GM12878 (cell line): ENCODE results near the gene COA1. TPM values are rescaled to one million over a fixed set of nuclear protein-coding genes. Genes with fewer than 3 reads are reported as not detected.
A peak's percentile ranks its signal among the peaks of the same experiment; 100 is the strongest.

Experiments
- ATF3 ChIP-seq: IDR thresholded peaks from 2 replicates; pipeline ENCODE4 v1.6.1; 2011; ENCODE audit warnings: low read depth, mild to moderate bottlenecking, low read length, moderate library complexity, borderline replicate concordance; ENCODE audit errors: extremely low read depth
- GABPA ChIP-seq: IDR thresholded peaks from 2 replicates; pipeline ENCODE4 v1.6.1; 2014; ENCODE audit warnings: antibody characterized with exemption, low read depth, mild to moderate bottlenecking, inconsistent platforms
- NBN ChIP-seq: fragments of 450-650 bp; IDR thresholded peaks from 2 replicates; pipeline ENCODE4 v1.6.1; 2016
- POLR2A ChIP-seq: IDR thresholded peaks from 2 replicates; pipeline ENCODE4 v1.6.1; 2011; ENCODE audit warnings: low read depth, mild to moderate bottlenecking, low read length
- SUZ12 ChIP-seq: fragments of 200-600 bp; sonication (generic); IDR thresholded peaks from one replicate; pipeline ENCODE4 v1.6.1; 2018; ENCODE audit warnings: antibody characterized with exemption, mild to moderate bottlenecking; ENCODE audit not compliant: unreplicated experiment
- TCF7 ChIP-seq: IDR thresholded peaks from 2 replicates; pipeline ENCODE4 v1.6.1; 2014; ENCODE audit warnings: antibody characterized with exemption, borderline replicate concordance
- ZBTB40 ChIP-seq: fragments of 450-650 bp; IDR thresholded peaks from 2 replicates; pipeline ENCODE4 v1.6.1; 2016; ENCODE audit warnings: mild to moderate bottlenecking, moderate library complexity, borderline replicate concordance
- polyA plus RNA-seq, 11 experiments: library from polyadenylated mRNA; depleted of rRNA in 4 of 11; unstranded in 6 of 11; stranded (reverse) in 5 of 11; fragments of >200 nt; fragmentation: Nextera tagmentation in 4 of 11; fragmentation: Illumina TruSeq in 1 of 11; extraction: Ambion mirVana in 4 of 11; extraction: Trizol in 1 of 11; gene quantifications; 1 replicate in 1 of 11; 2 replicates in 10 of 11; pipeline versions ENCODE4 v1.2.1 to v1.2.3, GENCODE V29; 2011 to 2016; ENCODE audit warnings: inconsistent platforms in 2 of 11, missing spikeins in 2 of 11, low read depth in 1 of 11
- total RNA-seq, 4 experiments: library from RNA; depleted of rRNA in 3 of 4; stranded (reverse); fragments of >200 nt in 3 of 4; fragmentation: Illumina TruSeq in 1 of 4; extraction: Trizol in 1 of 4; gene quantifications; 2 replicates each; pipeline versions ENCODE4 v1.2.1 to v1.2.3, GENCODE V29; 2013 to 2021
- TF ChIP-seq, protein P1 (sequence below): fragments of 450-650 bp; IDR thresholded peaks from 2 replicates; pipeline ENCODE4 v1.6.1; 2017; ENCODE audit warnings: antibody characterized with exemption, mild to moderate bottlenecking, moderate library complexity
- TF ChIP-seq, protein P2 (sequence below): fragments of 450-650 bp; conservative IDR thresholded peaks from 2 replicates; pipeline ENCODE4 v1.6.1; 2017; ENCODE audit warnings: mild to moderate bottlenecking, moderate library complexity
- TF ChIP-seq, protein P3 (sequence below): IDR thresholded peaks from 2 replicates; pipeline ENCODE4 v1.6.1; 2011; ENCODE audit warnings: borderline replicate concordance, low read depth, mild to moderate bottlenecking, moderate library complexity, low read length; ENCODE audit not compliant: insufficient read depth, poor library complexity, severe bottlenecking
- TF ChIP-seq, protein P4 (sequence below): fragments of 450-650 bp; formaldehyde crosslinking; IDR thresholded peaks from 2 replicates; pipeline ENCODE4 v1.4.0; 2022; ENCODE audit warnings: mild to moderate bottlenecking, moderate library complexity
- TF ChIP-seq, protein P5 (sequence below): IDR thresholded peaks from 2 replicates; pipeline ENCODE4 v1.6.1; 2012; ENCODE audit warnings: low read length, inconsistent platforms

Gene COA1
- total and polyA plus RNA-seq, 10 of the 15 experiments (the other 5 are each of a cell fraction or from before 2014, with no cell fraction given) = 83.1 to 258 (median 111) TPM

DNA sequence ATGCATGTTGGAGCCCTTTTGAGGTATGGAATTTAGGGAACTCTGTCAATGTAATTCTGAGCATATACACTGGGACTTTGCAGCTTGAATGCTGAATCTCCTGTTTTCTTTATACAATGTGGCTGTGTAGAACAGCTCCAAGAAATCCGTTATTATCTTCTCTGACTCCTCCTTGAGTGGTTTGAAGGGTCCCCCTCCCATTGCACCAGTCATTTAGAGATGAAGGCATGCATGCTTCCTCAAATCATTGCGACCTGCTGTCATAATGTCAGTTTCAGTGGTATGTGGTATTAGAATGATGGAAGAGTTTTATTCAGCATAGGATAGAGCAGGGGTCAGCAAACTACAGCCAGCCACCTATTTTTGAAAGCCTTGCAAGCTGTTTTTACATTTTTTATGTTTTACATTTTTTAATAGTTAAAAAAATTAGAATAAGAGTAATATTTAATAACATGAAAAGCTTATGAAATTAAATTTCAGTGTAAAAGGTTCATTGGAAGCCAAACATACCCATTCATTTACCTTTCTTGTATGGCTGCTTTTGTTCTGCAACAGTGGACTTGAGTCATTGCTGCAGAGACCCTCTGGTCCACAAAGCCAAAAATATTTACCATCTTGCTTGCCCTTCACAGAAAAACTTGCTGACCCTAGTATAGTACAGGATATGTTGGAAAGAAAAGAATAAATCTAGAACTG is 138.3 kb downstream of the COA1 start (continued):
- TF ChIP-seq, protein P1, sequence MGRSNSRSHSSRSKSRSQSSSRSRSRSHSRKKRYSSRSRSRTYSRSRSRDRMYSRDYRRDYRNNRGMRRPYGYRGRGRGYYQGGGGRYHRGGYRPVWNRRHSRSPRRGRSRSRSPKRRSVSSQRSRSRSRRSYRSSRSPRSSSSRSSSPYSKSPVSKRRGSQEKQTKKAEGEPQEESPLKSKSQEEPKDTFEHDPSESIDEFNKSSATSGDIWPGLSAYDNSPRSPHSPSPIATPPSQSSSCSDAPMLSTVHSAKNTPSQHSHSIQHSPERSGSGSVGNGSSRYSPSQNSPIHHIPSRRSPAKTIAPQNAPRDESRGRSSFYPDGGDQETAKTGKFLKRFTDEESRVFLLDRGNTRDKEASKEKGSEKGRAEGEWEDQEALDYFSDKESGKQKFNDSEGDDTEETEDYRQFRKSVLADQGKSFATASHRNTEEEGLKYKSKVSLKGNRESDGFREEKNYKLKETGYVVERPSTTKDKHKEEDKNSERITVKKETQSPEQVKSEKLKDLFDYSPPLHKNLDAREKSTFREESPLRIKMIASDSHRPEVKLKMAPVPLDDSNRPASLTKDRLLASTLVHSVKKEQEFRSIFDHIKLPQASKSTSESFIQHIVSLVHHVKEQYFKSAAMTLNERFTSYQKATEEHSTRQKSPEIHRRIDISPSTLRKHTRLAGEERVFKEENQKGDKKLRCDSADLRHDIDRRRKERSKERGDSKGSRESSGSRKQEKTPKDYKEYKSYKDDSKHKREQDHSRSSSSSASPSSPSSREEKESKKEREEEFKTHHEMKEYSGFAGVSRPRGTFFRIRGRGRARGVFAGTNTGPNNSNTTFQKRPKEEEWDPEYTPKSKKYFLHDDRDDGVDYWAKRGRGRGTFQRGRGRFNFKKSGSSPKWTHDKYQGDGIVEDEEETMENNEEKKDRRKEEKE = no peak
- TF ChIP-seq, protein P2, sequence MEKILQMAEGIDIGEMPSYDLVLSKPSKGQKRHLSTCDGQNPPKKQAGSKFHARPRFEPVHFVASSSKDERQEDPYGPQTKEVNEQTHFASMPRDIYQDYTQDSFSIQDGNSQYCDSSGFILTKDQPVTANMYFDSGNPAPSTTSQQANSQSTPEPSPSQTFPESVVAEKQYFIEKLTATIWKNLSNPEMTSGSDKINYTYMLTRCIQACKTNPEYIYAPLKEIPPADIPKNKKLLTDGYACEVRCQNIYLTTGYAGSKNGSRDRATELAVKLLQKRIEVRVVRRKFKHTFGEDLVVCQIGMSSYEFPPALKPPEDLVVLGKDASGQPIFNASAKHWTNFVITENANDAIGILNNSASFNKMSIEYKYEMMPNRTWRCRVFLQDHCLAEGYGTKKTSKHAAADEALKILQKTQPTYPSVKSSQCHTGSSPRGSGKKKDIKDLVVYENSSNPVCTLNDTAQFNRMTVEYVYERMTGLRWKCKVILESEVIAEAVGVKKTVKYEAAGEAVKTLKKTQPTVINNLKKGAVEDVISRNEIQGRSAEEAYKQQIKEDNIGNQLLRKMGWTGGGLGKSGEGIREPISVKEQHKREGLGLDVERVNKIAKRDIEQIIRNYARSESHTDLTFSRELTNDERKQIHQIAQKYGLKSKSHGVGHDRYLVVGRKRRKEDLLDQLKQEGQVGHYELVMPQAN = no peak
- TF ChIP-seq NBN (peak; percentile 69), POLR2A (no peak; the same call in 1 of the 2 replicates), TCF7 (peak; percentile 64; the same call in 1 of the 2 replicates), ATF3 (no peak), SUZ12 (no peak), ZBTB40 (no peak), GABPA (peak; percentile 59; the same call in 1 of the 2 replicates)
- TF ChIP-seq, protein P3, sequence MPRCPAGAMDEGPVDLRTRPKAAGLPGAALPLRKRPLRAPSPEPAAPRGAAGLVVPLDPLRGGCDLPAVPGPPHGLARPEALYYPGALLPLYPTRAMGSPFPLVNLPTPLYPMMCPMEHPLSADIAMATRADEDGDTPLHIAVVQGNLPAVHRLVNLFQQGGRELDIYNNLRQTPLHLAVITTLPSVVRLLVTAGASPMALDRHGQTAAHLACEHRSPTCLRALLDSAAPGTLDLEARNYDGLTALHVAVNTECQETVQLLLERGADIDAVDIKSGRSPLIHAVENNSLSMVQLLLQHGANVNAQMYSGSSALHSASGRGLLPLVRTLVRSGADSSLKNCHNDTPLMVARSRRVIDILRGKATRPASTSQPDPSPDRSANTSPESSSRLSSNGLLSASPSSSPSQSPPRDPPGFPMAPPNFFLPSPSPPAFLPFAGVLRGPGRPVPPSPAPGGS = peak; percentile 95
- TF ChIP-seq, protein P4, sequence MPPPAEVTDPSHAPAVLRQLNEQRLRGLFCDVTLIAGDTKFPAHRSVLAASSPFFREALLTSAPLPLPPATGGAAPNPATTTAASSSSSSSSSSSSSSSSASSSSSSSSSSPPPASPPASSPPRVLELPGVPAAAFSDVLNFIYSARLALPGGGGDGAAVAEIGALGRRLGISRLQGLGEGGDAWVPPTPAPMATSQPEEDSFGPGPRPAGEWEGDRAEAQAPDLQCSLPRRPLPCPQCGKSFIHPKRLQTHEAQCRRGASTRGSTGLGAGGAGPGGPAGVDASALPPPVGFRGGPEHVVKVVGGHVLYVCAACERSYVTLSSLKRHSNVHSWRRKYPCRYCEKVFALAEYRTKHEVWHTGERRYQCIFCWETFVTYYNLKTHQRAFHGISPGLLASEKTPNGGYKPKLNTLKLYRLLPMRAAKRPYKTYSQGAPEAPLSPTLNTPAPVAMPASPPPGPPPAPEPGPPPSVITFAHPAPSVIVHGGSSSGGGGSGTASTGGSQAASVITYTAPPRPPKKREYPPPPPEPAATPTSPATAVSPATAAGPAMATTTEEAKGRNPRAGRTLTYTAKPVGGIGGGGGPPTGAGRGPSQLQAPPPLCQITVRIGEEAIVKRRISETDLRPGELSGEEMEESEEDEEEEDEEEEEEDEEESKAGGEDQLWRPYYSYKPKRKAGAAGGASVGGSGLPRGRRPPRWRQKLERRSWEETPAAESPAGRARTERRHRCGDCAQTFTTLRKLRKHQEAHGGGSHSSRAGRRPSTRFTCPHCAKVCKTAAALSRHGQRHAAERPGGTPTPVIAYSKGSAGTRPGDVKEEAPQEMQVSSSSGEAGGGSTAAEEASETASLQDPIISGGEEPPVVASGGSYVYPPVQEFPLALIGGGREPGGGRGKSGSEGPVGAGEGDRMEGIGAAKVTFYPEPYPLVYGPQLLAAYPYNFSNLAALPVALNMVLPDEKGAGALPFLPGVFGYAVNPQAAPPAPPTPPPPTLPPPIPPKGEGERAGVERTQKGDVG (CRISPR knock-in tag) = no peak
- TF ChIP-seq, protein P5, sequence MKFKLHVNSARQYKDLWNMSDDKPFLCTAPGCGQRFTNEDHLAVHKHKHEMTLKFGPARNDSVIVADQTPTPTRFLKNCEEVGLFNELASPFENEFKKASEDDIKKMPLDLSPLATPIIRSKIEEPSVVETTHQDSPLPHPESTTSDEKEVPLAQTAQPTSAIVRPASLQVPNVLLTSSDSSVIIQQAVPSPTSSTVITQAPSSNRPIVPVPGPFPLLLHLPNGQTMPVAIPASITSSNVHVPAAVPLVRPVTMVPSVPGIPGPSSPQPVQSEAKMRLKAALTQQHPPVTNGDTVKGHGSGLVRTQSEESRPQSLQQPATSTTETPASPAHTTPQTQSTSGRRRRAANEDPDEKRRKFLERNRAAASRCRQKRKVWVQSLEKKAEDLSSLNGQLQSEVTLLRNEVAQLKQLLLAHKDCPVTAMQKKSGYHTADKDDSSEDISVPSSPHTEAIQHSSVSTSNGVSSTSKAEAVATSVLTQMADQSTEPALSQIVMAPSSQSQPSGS = peak; percentile 98
